CD4-positive, alpha-beta T cell (primary cell): Measurements from ENCODE around the gene PLCB1. TPM values are rescaled to one million over a fixed set of nuclear protein-coding genes. Genes with fewer than 3 reads are reported as not detected.

ENCODE experiments used
- ATAC-seq: fragments of 200-7000 bp; cut with Tn5 transposase; one replicate; pipeline ENCODE4 v1.10.0; 2022; ENCODE audit warnings: mild to moderate bottlenecking; ENCODE audit not compliant: poor library complexity
- CTCF ChIA-PET: fragments of 350-600 bp; sonication (Branson Sonifier 250); formaldehyde crosslinking; loops from one replicate; lab custom pipeline; 2021; ENCODE audit warnings: antibody characterized with exemption, inconsistent platforms; lab: Charles Lee
- POLR2A ChIA-PET: fragments of 350-600 bp; sonication (Branson Sonifier 250); formaldehyde crosslinking; loops from one replicate; lab custom pipeline; 2021; ENCODE audit warnings: antibody characterized with exemption, inconsistent platforms; lab: Charles Lee
- DNase-seq, 14 experiments: peaks; one replicate each; pipeline ENCODE4 v3.0.0-alpha.2; 2013 to 2020; ENCODE audit warnings: mixed read lengths in 2 of 14
- H3K27ac ChIP-seq, 2 donors: one replicate each; pipeline versions ENCODE4 v1.5.1 to v1.7.0; 2013; ENCODE audit warnings: low read length in 2 of 2, low read depth in 1 of 2, mild to moderate bottlenecking in 1 of 2
- H3K27me3 ChIP-seq, 2 experiments: 1 replicate in 1 of 2; 2 replicates in 1 of 2; pipeline versions ENCODE4 v1.6.1 to v1.7.0; 2013; ENCODE audit warnings: low read length in 2 of 2, control low read depth in 1 of 2, mild to moderate bottlenecking in 1 of 2, moderate library complexity in 1 of 2; ENCODE audit not compliant: insufficient read depth in 2 of 2, control insufficient read depth in 1 of 2
- H3K36me3 ChIP-seq: one replicate; pipeline ENCODE4 v1.6.1; 2013; ENCODE audit warnings: low read length, control low read depth; ENCODE audit not compliant: insufficient read depth
- H3K4me1 ChIP-seq: one replicate; pipeline ENCODE4 v1.6.1; 2013; ENCODE audit warnings: low read length, control low read depth; ENCODE audit not compliant: insufficient read depth
- H3K4me3 ChIP-seq: one replicate; pipeline ENCODE4 v1.5.1; 2013; ENCODE audit warnings: mild to moderate bottlenecking, low read length, moderate library complexity
- H3K9me3 ChIP-seq, 2 experiments: 1 replicate in 1 of 2; 2 replicates in 1 of 2; pipeline versions ENCODE4 v1.6.1 to v1.7.0; 2013; ENCODE audit warnings: low read length in 2 of 2, mild to moderate bottlenecking in 2 of 2, control low read depth in 1 of 2, moderate library complexity in 1 of 2; ENCODE audit not compliant: control insufficient read depth in 1 of 2, insufficient read depth in 1 of 2
- H3K27ac Mint-ChIP-seq: one replicate; pipeline ENCODE4 v1.8.0; 2020; ENCODE audit warnings: mixed read lengths
- H3K27me3 Mint-ChIP-seq: one replicate; pipeline ENCODE4 v1.8.0; 2021; ENCODE audit warnings: mixed read lengths
- H3K36me3 Mint-ChIP-seq: one replicate; pipeline ENCODE4 v1.8.0; 2021; ENCODE audit warnings: low read depth, mixed read lengths
- H3K4me1 Mint-ChIP-seq: one replicate; pipeline ENCODE4 v1.8.0; 2021; ENCODE audit warnings: low read depth, mixed read lengths
- H3K4me3 Mint-ChIP-seq: one replicate; pipeline ENCODE4 v1.8.0; 2020; ENCODE audit warnings: mild to moderate bottlenecking, mixed read lengths
- H3K9me3 Mint-ChIP-seq: one replicate; pipeline ENCODE4 v1.8.0; 2020; ENCODE audit warnings: mixed read lengths
- CTCF ChIP-seq: fragments of 200-600 bp; IDR thresholded peaks from one replicate; pipeline ENCODE4 v1.8.0; 2022; ENCODE audit warnings: antibody characterized with exemption, mild to moderate bottlenecking
- intact Hi-C, 2 experiments: fragments of 100-400 bp; cut with DNase I in 1 of 2; cut with micrococcal nuclease in 1 of 2; formaldehyde crosslinking; loops; one replicate each; pipeline versions ENCODE4 v1.15.1 to v1.9.0; 2023 to 2025; cut with DNase I, micrococcal nuclease
- total RNA-seq, 174 experiments: library from RNA in 2 of 174; stranded (reverse) in 2 of 174; gene quantifications; one replicate each; pipeline ENCODE4 v1.2.3 and lab custom pipeline; 2021 to 2026

PLCB1 gene
- total RNA-seq, 2 experiments from 2014 or later: 3.8 to 5.6 TPM

- ATAC-seq: no peak
- CTCF ChIA-PET: no interaction called here
Observed at GRCh38 chr20:8932192-8933165, 800.4 kb downstream of the PLCB1 start.

DNA sequence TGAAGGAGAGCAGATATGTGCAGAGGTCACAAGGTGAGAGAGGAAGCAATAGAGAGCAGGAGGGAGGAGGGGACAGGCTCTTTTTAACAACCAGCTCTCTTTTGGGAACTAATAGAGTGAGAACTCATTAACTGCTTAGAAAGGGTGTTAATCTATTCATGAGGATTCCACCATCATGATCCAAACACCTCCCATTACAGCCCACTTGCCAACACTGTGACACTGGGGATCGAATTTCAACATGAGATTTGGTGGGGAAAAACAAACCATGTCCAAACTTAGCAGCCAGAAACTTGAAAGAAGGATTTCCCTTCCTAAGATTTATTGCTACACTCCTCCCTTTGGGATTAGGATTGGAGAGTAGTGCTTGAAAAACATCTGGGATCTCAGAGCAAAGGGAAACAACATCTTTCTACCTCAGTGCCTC lies 801.3 kb downstream of the PLCB1 start:
- Mint-ChIP-seq H3K27me3 (no peaks in the 10 kb centered on the region), H3K27ac (no peak overlapping the region), H3K9me3 (no peaks in the 10 kb centered on the region), H3K36me3 (no peaks in the 10 kb centered on the region), H3K4me3 (no peak overlapping the region), H3K4me1 (no peaks in the 10 kb centered on the region)
- CTCF ChIA-PET: no interaction called here
- H3K27me3 ChIP-seq: no peaks in the 10 kb centered on the region
- H3K4me1 ChIP-seq: no peaks in the 10 kb centered on the region
- no peak for DNase-seq
- no peak for ATAC-seq
- peaks cover 0 to 11% of the 10 kb centered on the region in 2 experiments for H3K9me3 ChIP-seq
- no peaks in the 10 kb centered on the region for H3K36me3 ChIP-seq
- no peak overlapping the region for H3K27ac ChIP-seq
- intact Hi-C loops: no loop called here
- no peak for TF ChIP-seq CTCF
- H3K4me3 ChIP-seq: no peak overlapping the region
- POLR2A ChIA-PET: no interaction called here

More at GRCh38 chr20:8932192-8933165, 800.4 kb downstream of the PLCB1 start:
- no peak overlapping the region for H3K27ac ChIP-seq
- Mint-ChIP-seq H3K27ac (no peak overlapping the region), H3K27me3 (no peaks in the 10 kb centered on the region), H3K4me1 (no peaks in the 10 kb centered on the region), H3K36me3 (no peaks in the 10 kb centered on the region), H3K4me3 (no peak overlapping the region), H3K9me3 (no peaks in the 10 kb centered on the region)
- POLR2A ChIA-PET: no interaction called here
- no peak overlapping the region for H3K4me3 ChIP-seq
- no peaks in the 10 kb centered on the region for H3K36me3 ChIP-seq
- intact Hi-C loops: no loop called here
- DNase-seq: no peak
- peaks cover 0 to 11% of the 10 kb centered on the region in 2 experiments for H3K9me3 ChIP-seq
- no peaks in the 10 kb centered on the region for H3K27me3 ChIP-seq
- H3K4me1 ChIP-seq: no peaks in the 10 kb centered on the region
- no peak for TF ChIP-seq CTCF

DNA sequence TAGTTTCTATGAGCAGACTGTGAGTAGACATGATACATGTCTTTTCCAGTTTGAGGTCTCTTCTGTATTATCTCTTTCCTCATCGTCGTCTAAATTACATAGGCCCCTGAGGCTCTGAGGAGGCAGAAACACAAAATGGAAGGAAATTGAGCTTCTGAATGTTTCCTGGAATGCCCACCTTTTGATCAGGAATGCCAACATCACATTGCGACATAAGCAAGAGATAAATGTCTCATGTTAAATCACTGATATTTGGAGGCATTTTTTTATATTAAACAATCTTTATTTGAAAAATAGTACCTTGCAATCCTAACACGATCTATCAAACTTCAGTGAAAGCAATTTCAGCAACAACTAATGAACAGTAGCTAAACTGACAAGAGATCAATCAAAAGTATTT lies 802.3 kb downstream of the PLCB1 start:
- Histone ChIP-seq H3K4me1 (no peaks in the 10 kb centered on the region), H3K27me3 (no peaks in the 10 kb centered on the region), H3K36me3 (no peaks in the 10 kb centered on the region), H3K27ac (no peak overlapping the region), H3K4me3 (no peak overlapping the region), H3K9me3 (peaks cover 0 to 11% of the 10 kb centered on the region in 2 experiments)
- no peaks in the 10 kb centered on the region for H3K9me3 Mint-ChIP-seq
- no peak overlapping the region for H3K4me3 Mint-ChIP-seq
- CTCF ChIA-PET: no interaction called here
- ATAC-seq: no peak
- H3K27me3 Mint-ChIP-seq: no peaks in the 10 kb centered on the region
- no peaks in the 10 kb centered on the region for H3K36me3 Mint-ChIP-seq
- POLR2A ChIA-PET: no interaction called here
- intact Hi-C loops: no loop called here
- H3K27ac Mint-ChIP-seq: no peak overlapping the region
- DNase-seq: no peak
- H3K4me1 Mint-ChIP-seq: no peaks in the 10 kb centered on the region
- TF ChIP-seq CTCF: no peak

Other genes starting within 250 kb of the PLCB1 start
- gene HAO1, start 191.8 kb upstream of the PLCB1 start, total RNA-seq: not detected
- 10 to 100 TPM; 39.8 to 47.9 TPM for gene TMX4, start 112.5 kb upstream of the PLCB1 start, total RNA-seq